Activated CD4-positive, alpha-beta T cell treated with anti-CD3 and anti-CD28 coated beads, Interleukin-2, amount 50 U/mL, for 16 hours (primary cell): ENCODE measurements around the gene SLC39A8.

ENCODE experiments used
- DNase-seq: peaks from one replicate; pipeline ENCODE4 v3.0.0-alpha.2; 2020

SLC39A8 gene

DNA sequence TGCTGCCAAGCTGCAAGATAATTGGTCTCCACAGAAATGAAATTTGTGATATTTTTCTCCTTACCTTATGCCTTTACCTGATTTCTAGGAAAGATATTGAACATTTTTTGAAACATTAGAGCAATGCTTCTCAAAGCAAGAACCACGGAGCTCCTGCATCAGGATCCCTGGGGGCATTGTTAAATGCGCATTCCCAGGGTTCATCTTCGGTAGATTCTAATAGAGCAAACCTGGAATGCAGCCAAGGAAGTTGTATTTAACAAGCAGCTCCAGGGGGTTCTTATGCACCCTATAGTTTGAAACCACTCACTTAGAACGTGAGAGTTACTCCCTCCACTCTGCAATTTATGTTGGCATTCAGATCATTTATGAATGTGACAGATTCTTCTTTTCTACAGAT, 126.2 kb downstream of the SLC39A8 start:
- DNase-seq: no peak

DNA sequence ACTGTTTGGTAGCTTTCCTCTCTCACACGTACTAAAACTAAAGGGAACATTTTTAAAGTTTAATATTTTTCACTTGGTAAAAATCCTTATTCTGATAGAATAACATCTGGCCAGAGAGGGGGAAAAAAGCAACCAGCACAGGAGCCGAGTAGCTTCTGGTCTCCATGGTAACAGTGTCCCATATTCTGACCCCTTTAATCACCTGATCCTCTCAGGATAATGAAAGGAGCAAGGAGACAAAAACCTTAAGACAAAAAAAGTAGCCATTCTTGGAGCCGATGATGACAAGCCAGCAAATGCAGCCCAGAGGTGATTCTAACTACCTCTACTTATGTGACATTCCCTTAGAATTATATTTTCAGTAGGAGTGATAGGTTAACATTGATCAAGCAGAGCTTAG, 126.6 kb downstream of the SLC39A8 start:
- no peak for DNase-seq

DNA sequence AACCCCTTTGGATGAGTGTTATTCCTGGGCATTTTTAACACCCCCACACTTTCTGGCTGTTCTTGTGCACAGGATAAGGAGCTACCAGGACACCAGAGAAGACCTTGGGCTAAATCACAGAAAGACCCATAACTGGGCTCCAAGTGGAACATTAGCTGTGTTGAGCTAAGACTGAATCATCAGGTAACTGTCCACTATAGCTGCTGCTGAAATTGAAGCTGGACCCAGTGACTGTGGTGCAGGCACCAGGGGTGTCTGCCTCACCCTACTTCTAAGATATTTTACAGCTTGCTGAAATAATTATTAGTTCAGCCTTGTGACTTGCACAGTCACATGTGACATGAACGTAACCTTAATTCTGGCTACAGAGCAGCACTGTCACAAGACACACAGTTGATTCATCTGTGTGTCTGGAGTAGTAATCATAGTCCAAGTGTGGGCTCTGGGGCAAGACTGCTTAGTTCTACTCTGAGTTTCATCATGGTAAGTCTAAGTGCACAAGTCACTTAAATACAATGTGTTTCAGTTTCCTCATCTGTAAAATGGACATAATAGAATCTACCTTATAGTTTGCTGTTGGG, 127.4 kb downstream of the SLC39A8 start:
- no peak for DNase-seq

DNA sequence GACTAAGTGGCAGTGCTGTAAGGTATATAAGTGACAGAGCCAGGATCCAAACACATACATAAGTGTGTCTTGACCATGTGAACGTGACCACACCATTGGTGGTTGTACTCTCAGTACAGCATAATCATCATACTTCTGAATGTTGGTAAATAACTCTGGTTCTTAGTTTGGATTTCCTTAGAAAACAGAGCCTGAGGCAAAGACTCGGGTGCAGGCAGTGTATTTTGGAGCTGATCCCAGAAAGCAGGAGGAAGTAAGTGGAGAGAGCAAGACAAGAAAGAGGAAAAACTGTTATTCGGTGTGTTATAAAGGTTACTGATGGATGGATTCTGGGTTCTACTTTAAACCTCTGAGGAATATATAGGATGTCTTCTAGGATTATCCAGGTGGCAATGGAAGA, 127.9 kb downstream of the SLC39A8 start:
- no peak for DNase-seq

DNA sequence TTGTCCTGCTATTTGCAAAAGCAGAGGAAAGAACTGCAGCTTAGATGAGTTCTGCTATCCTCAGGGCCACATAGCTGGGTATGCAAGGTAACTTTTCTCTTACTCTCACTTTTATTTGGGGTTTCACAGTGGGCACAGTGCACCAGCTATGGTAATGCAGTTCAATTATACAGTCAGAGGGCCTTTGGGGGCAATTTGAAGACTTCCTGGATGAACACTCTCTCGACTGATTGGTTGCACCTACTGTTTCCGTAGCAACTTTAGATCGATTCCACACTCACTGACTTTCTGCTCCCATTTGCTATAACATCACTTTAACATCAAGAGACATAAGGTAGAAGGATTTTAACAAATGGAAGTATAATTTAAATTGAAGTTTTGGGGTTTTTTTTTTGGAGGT, 128.6 kb downstream of the SLC39A8 start:
- no peak for DNase-seq

DNA sequence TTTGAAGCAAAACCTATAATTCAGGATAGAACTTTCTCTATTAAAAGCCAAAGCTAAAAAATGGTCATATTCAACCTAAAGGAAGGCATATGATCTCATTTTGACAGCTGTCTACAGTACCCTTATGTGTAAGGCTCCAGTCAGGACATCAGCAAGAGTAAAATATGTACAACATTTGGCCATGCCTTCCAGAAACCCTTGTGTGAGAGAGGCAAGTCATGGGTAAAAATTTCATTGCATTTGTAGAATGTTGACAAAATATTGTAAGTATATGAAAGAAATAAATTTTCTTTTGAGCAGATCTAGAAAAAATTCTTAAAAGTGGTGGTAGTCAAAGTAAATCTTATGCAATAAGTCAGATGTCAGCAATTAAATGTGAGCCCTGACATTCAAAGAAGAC, 132.3 kb downstream of the SLC39A8 start:
- DNase-seq: no peak
